KOPT-K1 (cell line): Measurements from ENCODE around the gene SLC18A3.

Source experiments
- H3K27ac ChIP-seq: fragments of 200-600 bp; sonication (generic); 2 replicates; pipeline ENCODE4 v1.5.1; 2016; ENCODE audit warnings: antibody characterized with exemption, mild to moderate bottlenecking, low read depth, low read length; ENCODE audit not compliant: poor library complexity, severe bottlenecking
- H3K36me3 ChIP-seq: fragments of 200-600 bp; sonication (generic); 2 replicates; pipeline ENCODE4 v1.5.1; 2017; ENCODE audit warnings: antibody characterized with exemption, mild to moderate bottlenecking, low read length, moderate library complexity; ENCODE audit not compliant: insufficient read depth
- H3K9me3 ChIP-seq: fragments of 200-600 bp; sonication (generic); 2 replicates; pipeline ENCODE4 v1.5.1; 2017; ENCODE audit warnings: antibody characterized with exemption, low read length, mild to moderate bottlenecking; ENCODE audit not compliant: insufficient read depth, poor library complexity, severe bottlenecking

SLC18A3 gene

GRCh38 chr10:49610114-49610457 is at the start of gene SLC18A3:
TSS of gene SLC18A3 (plus strand) at chr10:49610310. CDS start at chr10:49610741, 431 bp downstream.
- H3K27ac ChIP-seq = no peak within 1 kb of the TSS
- H3K9me3 ChIP-seq = no peaks in the 10 kb centered on the region
- no peaks in the 10 kb centered on the region for H3K36me3 ChIP-seq

- H3K9me3 ChIP-seq = peaks cover 11% of the 10 kb centered on the region
- H3K36me3 ChIP-seq = no peaks in the 10 kb centered on the region
- H3K27ac ChIP-seq = no peak overlapping the region
Measured at GRCh38 chr10:49560526-49560925, 49.6 kb upstream of the SLC18A3 start.

DNA sequence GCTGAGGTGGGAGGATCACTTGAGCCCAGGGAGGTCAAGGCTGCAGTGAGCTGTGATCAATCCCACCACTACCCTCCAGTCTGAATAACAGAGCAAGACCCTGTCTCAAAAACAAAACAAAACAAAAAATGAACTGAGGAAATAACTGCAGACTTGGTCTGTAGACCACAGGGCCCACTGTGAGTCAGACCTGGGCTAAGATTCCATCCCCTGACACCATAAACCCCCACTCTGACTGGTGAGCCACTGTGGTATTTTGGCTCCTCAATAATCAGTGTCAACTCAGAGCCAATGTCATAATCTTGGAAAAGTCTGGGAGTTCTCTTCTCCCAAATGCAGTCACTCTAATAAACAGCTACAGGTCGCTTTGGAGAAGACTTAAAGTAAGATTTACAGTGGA is 47.2 kb upstream of the SLC18A3 start:
- no peaks in the 10 kb centered on the region for H3K9me3 ChIP-seq
- no peaks in the 10 kb centered on the region for H3K36me3 ChIP-seq
- H3K27ac ChIP-seq = no peak overlapping the region

GRCh38 chr10:49564461-49565009 is 45.6 kb upstream of the SLC18A3 start:
- Histone ChIP-seq H3K9me3 (peaks cover 9% of the 10 kb centered on the region), H3K27ac (no peak overlapping the region), H3K36me3 (no peaks in the 10 kb centered on the region)

DNA sequence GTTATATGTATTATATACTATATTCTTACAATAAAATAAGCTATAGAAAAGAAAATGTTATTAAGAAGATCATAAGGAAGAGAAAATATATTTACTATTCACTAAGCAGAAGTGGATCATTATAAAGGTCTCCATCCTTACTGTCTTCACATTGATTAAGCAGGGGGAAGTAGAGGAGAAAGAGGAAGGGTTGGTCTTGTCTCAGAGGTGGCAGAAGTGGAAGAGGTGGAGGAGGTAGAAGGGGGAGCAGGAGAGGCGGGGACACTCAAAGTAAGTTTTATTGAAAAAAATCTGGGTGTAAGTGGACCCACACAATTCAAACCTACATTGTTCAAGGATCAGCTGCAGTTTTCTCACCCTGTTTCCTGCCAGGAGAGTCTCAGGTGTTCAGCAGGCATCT is 42.3 kb upstream of the SLC18A3 start:
- H3K36me3 ChIP-seq = no peaks in the 10 kb centered on the region
- H3K9me3 ChIP-seq = peaks cover 9% of the 10 kb centered on the region
- H3K27ac ChIP-seq = no peak overlapping the region

DNA sequence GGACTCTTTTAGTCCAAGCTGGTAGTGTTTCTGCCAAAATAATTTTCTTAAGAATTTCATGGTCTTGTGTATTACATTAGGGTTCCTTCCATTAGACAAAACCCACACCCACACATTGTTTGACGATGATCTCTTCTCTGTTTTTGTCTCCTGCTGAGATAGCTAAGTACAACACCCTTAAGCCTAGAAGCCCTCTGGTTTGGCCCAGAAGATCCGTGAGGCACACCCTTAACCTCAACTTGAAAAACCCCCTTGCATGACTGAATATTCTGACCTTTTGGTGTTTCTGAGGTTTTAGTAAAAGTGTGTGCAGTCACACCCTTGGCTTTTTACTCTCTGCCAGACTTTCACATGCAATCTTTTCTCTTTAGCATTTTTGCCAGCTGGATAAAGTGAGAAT is 41.9 kb upstream of the SLC18A3 start:
- Histone ChIP-seq H3K9me3 (peaks cover 9% of the 10 kb centered on the region), H3K27ac (no peak overlapping the region), H3K36me3 (no peaks in the 10 kb centered on the region)

- H3K27ac ChIP-seq = no peak overlapping the region
- H3K36me3 ChIP-seq = no peaks in the 10 kb centered on the region
Measured at GRCh38 chr10:49569031-49569631, 41.0 kb upstream of the SLC18A3 start.

DNA sequence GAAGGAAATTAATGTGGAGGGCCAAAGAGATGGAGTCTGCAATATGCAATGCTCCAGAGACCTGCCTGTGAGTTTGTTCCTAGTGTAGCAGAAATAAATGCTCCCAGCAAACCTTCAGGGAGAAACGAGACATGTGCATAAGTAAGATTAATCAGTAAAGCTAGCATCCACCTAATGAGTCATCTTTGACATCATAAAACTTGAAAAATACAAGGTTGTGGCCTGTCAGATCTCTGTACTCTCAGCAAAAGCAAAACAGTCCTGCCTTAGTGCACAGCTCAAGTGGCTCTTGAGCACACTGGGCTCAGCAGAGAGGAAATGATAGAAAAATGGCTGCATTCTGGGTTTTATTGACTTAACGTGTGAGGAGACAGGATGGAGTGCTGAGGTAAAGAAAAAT is 38.7 kb upstream of the SLC18A3 start:
- H3K9me3 ChIP-seq = peaks cover 9% of the 10 kb centered on the region
- no peak overlapping the region for H3K27ac ChIP-seq
- no peaks in the 10 kb centered on the region for H3K36me3 ChIP-seq

More at GRCh38 chr10:49569031-49569631, 41.0 kb upstream of the SLC18A3 start:
- H3K9me3 ChIP-seq = peaks cover 9% of the 10 kb centered on the region

- no peak overlapping the region for H3K27ac ChIP-seq
- H3K36me3 ChIP-seq = no peaks in the 10 kb centered on the region
- H3K9me3 ChIP-seq = peaks cover 9% of the 10 kb centered on the region
Measured at GRCh38 chr10:49572594-49573114, 37.5 kb upstream of the SLC18A3 start.

- Histone ChIP-seq H3K27ac (no peak overlapping the region), H3K36me3 (no peaks in the 10 kb centered on the region)
Measured at GRCh38 chr10:49575489-49576072, 34.5 kb upstream of the SLC18A3 start.

DNA sequence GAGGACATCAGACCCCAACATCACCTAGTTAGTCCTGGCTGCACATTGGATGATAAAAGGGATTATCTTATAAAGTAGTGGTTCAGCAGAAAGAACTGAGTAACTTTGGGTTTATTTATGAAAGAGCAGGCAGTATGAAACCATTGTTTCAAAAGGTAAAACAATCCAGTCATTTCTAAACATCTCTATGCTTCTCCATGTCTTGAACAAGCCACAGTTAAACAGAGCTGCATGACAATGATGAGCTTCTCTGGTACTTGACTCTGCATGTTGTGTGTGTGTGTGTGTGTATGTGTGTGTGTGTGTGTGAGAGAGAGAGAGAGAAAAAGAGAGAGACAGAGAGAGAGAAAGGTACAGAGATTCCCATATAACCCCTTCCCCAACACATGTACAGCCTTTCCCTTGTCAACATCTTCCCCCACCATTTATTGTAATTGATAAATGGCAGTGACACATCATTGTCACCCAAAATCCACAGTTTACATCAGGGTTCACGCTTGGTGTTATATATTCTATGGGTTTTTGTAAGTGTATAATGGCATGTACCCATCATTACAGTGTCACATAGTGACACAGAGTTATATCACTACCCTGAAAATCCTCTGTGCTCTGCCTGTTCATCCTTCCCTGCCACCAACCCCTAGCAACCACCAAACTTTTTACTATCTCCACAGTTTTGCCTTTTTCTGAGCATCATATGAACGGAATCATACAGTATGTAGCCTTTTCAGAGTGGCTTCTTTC is 32.8 kb upstream of the SLC18A3 start:
- no peaks in the 10 kb centered on the region for H3K36me3 ChIP-seq
- H3K27ac ChIP-seq = no peak overlapping the region
- H3K9me3 ChIP-seq = no peaks in the 10 kb centered on the region

More at GRCh38 chr10:49575489-49576072, 34.5 kb upstream of the SLC18A3 start:
- no peaks in the 10 kb centered on the region for H3K9me3 ChIP-seq

DNA sequence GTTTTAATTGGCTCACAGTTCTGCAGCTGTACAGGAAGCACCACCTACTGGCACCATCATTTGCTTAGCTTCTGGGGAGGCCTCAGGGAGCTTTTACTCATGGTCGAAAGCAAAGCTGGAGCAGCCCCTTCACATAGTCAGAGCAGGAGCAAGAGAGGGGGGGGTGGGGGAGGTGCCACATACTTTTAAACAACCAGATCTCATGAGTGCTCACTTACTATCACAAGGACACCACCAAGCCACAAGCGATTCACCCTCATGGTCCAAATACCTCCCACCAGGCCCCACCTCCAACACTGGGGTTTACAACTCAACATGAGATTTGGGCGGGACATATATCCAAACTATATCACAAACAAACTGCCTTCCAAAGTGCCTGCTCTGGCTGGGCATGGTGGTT is 31.7 kb upstream of the SLC18A3 start:
- Histone ChIP-seq H3K27ac (no peak overlapping the region), H3K36me3 (no peaks in the 10 kb centered on the region), H3K9me3 (no peaks in the 10 kb centered on the region)

DNA sequence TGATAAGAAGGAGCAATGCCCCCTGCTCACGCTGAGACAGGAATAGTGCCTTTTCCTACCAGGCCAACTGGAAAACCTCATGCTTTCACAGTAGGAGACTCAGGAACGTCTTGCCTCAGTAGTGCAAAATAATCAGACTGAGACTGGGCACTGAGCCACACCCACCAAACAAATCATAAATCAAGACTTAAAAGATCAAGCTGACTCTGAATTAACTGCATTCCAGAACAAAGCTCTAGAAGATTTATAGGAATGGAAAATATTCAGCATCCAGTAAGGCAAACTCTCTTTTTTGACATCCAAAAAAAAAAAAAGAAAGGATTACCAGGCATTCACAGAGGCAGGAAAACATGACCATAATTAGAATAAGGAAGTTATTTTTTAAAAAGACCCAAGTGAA is 30.5 kb upstream of the SLC18A3 start:
- H3K27ac ChIP-seq = no peak overlapping the region

GRCh38 chr10:49585387-49585786 is 24.7 kb upstream of the SLC18A3 start:
- Histone ChIP-seq H3K27ac (no peak overlapping the region), H3K36me3 (no peaks in the 10 kb centered on the region), H3K9me3 (no peaks in the 10 kb centered on the region)

More for the DNA sequence above, 30.5 kb upstream of the SLC18A3 start:
- Histone ChIP-seq H3K9me3 (no peaks in the 10 kb centered on the region), H3K36me3 (no peaks in the 10 kb centered on the region)

GRCh38 chr10:49587981-49588380 is 22.1 kb upstream of the SLC18A3 start:
- no peaks in the 10 kb centered on the region for H3K9me3 ChIP-seq
- H3K27ac ChIP-seq = no peak overlapping the region
- no peaks in the 10 kb centered on the region for H3K36me3 ChIP-seq
